HG02588 (cell line): Measurements from ENCODE around the gene TMEM244.
"Not testable (repeated sequence)": the region's sequence is repeated elsewhere in the genome, so short reads cannot be mapped to it uniquely, and the experiment has no call there.

Experiments used
- ATAC-seq: cut with Tn5 transposase; IDR thresholded peaks from one replicate; pipeline ENCODE4 v1.9.1; 2021; ENCODE audit warnings: mild to moderate bottlenecking, moderate library complexity; ENCODE audit not compliant: unreplicated experiment

Gene TMEM244

GRCh38 chr6:129867403-129867802, 6.3 kb upstream of the TMEM244 start:
- ATAC-seq: no peak

DNA sequence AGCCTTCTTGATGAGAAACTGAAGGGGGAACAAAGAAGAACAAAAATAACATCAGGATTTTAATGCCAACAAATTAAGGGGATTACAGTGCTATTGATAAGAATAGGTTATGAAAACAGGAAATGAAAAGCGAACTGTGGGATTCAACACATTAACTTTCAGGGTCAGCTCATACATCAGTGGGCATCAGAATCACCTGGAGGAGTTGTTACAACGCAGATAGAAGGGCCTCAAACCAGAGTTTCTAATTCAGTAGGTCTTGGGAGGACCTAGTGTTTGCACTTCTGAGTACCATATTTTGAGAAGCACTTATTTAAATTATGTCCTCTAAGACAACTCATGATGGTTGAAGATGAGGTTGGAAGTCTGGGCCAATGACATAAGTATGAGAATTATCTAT, 5.6 kb upstream of the TMEM244 start:
- no peak for ATAC-seq

GRCh38 chr6:129866256-129866655, 5.1 kb upstream of the TMEM244 start:
- no peak for ATAC-seq

GRCh38 chr6:129865013-129865412, 3.9 kb upstream of the TMEM244 start:
- ATAC-seq: no peak

DNA sequence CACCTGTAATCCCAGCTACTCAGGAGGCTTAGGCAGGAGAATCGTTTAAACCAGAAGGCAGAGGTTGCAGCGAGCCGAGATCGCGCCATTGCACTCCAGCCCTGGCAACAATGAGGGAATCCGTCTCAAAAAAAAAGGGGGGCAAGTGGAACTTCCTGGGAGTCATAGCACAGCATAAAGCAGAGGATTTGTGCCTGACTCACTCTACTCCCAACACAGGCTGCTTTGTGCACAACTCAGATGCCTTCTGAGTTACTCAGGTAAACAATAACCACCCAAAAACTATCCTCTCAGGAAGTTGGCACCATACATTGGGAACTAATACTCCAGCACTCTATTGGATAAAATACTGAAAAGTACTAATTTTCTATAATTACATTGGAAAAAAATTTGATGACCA, 2.5 kb upstream of the TMEM244 start:
- ATAC-seq: no peak

- ATAC-seq: no peak
Observed at GRCh38 chr6:129859524-129859923, 1.6 kb downstream of the TMEM244 start.

DNA sequence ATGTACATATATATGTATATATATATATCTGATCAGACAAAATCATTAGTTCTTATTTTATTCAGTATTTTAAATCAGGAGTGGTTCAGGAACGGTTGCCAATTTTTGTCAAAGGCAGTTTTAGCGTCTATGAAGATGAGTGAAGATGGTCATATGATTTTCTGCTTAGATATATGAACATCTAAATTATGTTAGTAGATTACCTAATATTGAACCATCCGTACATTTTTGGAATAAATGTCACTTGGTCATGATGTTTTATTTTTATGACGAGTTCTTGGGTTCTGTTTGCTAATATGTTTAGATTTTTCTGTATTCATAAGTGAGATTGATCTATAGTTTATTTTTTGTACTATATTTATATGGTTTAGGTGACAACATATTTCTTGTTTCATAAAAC, 3.3 kb downstream of the TMEM244 start:
- ATAC-seq: no peak

- ATAC-seq: no peak
Observed at GRCh38 chr6:129853996-129854711, 7.0 kb downstream of the TMEM244 start.

DNA sequence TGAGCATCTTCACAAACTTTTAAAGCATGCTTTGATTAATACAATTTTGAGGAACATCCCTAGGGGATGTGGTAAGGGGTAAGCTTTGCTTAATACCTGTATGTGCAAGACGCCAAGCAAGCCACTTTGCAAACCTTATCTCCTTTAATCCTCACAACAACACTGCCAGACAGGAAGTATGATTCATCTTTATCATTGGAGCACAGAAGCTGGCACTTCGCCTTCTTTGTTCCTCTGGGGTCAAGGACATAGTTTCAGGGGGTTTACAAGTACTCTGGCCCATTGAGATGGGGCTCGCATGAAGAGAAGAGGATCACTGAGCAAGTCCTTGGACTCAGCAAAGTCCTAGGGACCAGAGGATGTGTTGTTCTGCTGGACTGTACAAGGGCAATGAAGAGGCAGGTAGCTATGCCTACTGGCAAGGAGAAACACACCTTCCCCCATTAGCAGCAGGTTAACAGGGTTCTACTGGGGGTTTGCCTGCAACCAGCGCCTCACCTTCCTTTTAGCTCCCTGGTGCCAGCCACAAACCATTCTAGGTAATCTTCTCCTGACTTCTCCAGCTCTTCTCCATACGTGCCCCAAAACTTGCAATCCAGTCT, 8.8 kb downstream of the TMEM244 start:
- no peak for ATAC-seq

GRCh38 chr6:129849456-129849855, 11.7 kb downstream of the TMEM244 start:
- no peak for ATAC-seq

- ATAC-seq: no peak
Observed at GRCh38 chr6:129846761-129847160, 14.4 kb downstream of the TMEM244 start.

- no peak for ATAC-seq
Observed at GRCh38 chr6:129845696-129846095, 15.4 kb downstream of the TMEM244 start.

DNA sequence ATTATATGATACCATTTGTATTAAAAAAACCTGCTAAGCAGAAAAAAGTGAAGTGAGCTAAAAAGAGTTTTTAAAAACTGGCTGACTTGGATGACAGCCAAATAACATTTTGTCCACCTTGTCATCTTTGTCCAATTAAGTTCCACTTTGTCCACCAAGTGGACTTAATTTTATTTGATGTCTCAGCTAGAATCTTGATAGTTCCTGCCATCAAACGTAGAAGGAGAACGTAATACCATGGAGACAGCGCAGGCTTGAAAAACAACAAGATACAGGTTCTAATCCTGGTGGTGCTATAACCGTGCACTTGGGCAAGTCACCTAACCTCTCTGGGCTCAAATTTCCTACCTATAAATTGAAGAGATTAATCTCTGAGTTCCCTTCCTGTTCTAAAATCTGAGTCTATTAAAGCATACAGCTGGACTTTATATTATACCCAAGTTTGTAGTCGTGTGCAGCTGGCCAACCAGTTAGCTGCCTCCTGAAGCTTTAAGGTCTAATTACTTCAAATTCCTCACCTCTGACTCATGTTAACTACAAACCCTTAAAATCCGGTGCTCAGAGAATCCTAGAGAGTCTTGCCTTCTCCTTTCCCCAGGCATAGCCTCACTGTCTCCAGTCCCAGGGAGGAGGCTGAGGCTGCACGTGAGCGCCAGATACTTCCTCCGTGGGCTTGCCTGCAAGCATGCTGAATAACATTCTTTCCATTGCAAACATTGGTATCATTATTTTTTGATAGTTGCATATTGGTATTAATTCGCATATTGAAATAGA, 16.8 kb downstream of the TMEM244 start:
- no peak for ATAC-seq

- ATAC-seq: no peak
Observed at GRCh38 chr6:129843573-129843972, 17.5 kb downstream of the TMEM244 start.

- ATAC-seq: no peak
Observed at GRCh38 chr6:129842881-129843409, 18.2 kb downstream of the TMEM244 start.

DNA sequence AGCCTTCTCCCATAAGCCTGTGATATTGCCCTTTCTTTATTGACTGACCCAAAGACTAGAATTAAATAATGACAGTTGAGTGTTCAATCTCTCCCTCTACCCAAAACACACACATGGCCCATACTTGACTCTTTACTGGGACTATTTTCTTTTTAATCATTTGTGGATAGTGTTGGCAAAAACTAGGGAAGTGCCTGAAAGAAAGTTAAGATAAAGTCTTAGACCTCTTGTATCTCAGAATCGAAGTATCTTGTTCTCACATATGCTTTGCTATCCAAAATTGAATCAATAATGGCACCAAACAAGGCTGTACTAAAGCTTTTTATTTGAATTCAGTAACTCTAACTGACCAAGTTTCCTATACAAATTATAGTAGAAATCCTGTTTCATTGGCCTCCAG, 19.0 kb downstream of the TMEM244 start:
- ATAC-seq: no peak

GRCh38 chr6:129839562-129839961, 21.6 kb downstream of the TMEM244 start:
- ATAC-seq: not testable (repeated sequence)

DNA sequence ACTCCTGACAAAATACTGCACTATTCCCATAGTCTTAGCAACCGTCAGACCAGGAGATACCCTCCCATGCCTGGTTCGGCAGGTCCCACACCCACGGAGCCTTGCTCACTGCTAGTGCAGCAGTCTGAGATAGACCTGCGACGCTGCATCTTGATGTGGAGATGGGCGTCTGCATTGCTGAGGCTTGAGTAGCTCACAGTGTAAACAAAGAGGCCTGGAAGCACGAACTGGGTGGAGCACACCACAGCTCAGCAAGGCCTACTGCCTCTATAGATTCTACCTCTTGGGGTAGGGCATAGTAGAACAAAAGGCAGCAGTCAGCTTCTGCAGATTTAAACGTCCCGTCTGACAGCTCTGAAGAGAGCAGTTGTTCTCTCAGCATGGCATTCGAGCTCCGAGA, 25.4 kb downstream of the TMEM244 start:
- ATAC-seq: no peak

DNA sequence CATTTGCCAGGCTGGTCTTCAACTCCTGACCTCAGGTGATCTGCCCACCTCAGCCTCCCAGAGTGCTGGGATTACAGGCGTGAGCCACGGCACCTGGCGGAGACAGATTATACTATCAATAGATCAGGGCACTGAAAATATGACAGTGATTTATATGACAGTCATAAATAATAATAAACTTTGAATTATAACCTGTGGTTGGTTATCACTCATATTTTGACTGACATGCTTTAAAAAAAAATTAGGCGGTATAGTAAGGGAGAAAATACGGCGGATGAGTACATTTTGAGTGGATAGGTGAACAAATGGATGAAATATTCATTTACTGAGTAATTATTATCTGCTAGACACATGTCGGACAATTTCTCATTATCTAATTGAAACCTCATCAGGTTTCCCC, 28.8 kb downstream of the TMEM244 start:
- ATAC-seq: no peak

DNA sequence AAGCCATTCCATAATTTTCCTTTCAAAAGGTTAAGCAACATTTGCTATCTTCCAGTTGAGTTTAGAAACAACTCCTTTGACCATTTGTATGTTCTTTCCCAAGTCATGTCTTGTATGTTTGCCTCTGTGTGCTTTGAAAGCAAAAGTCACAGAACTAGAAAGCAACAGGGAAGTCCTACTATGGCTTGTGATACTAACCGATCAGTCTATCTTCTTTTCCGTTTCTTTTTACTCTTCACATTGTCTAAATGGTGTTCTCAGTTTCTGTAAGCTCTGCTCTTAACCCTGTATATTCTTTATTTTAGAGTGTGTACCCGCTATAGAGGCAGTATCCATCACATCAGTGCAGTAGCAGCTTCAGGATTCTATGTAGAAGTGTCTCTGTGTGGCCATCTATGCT, 32.9 kb downstream of the TMEM244 start:
- ATAC-seq: no peak

DNA sequence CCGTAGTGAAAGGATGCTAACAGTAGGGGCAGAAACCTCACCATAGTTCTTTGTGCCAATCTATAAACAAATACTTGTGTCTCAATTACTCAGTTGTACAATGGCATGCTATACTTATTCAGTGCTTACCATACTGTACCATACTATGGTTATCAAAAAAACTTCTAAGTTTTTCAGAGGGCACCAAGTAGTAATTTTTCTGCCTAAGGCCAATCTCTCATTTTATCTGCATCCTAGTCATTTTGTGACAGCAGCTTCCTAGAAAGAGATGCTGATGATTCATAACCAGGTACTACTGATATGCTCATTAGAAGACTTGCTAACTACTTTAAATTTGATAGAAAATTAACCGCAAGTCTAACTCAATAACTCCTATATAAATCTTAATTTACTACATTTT, 42.9 kb downstream of the TMEM244 start:
- ATAC-seq: no peak

DNA sequence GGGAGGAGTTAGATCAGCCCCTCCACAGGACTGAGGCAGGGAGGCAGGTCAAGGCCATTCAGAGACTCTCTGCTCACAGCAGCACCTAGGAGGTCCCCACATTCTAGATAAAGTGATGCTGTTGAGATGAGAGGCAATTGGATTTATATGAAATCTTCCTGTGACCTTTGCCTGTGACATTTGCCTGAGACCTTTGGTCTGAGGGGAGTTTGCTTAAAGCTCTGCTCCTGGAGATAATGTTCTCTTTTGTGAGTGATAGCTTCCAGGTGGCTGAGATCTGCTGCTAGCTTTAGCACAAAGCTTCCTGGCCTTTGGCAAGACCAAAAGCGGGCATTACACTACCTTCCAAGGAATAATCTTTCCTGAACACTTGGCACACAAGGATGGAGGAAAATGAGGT, 43.3 kb downstream of the TMEM244 start:
- no peak for ATAC-seq
